ENCODE results near the gene TNNI3K. TPM values are rescaled to one million over a fixed set of nuclear protein-coding genes. Genes with fewer than 3 reads are reported as not detected.

TNNI3K gene
- total and polyA plus RNA-seq, 2 of the 8 experiments (the other 6 are each of a cell fraction or from before 2014, with no cell fraction given) = 0.41 to 0.48 TPM

- H3K27ac ChIP-seq (ENCODE audit: low read depth, low read length) = no peak overlapping the region
- no peak overlapping the region for H3K4ac ChIP-seq (replicated peaks; ENCODE audit: insufficient read length, low read depth, low read length)
- no peak for DNase-seq (ENCODE audit: low read depth in 1 of 2, low spot score in 2 of 2)
- H4K8ac ChIP-seq (ENCODE audit: extremely low read depth, insufficient read depth, low read length) = no peak overlapping the region
- POLR2A ChIA-PET (ENCODE audit: partially characterized antibody) = no interaction called here
- H2BK120ac ChIP-seq (replicated peaks; ENCODE audit: low read depth, low read length) = no peak overlapping the region
- no peak for FAIRE-seq
- H2BK15ac ChIP-seq (ENCODE audit: low read length) = no peak overlapping the region
- no peaks in the 10 kb centered on the region for H3K36me3 ChIP-seq (ENCODE audit: control insufficient read depth in 2 of 4, insufficient read depth in 4 of 4, low read length in 3 of 4)
- peaks cover 0 to 3% (median 0%) of the 10 kb centered on the region in 4 experiments; a peak in 1 of 7 replicates for H3K4me1 ChIP-seq (replicated peaks in 1 of 4; ENCODE audit: control insufficient read depth in 3 of 4, insufficient read depth in 4 of 4, low read length in 3 of 4)
- no peak overlapping the region for H3K23ac ChIP-seq (ENCODE audit: insufficient read length)
- no peak overlapping the region for H3K18ac ChIP-seq (ENCODE audit: extremely low read depth, low read length)
- no peak overlapping the region for H3K56ac ChIP-seq (replicated peaks; ENCODE audit: insufficient read length, low read depth, low read length)
- no peak overlapping the region for H2BK20ac ChIP-seq (ENCODE audit: low read length)
- H3K27me3 ChIP-seq (replicated peaks in 1 of 4; ENCODE audit: control insufficient read depth in 3 of 4, extremely low read depth in 1 of 4, insufficient read depth in 3 of 4, low read length in 3 of 4) = no peaks in the 10 kb centered on the region
- peaks cover 3% of the 10 kb centered on the region; the same call in 1 of the 2 replicates for H3K23me2 ChIP-seq (ENCODE audit: low read depth, low read length)
- no peaks in the 10 kb centered on the region for H3K79me1 ChIP-seq (ENCODE audit: low read depth, low read length)
- no peak overlapping the region for H2BK5ac ChIP-seq (ENCODE audit: low read depth, low read length)
- H4K5ac ChIP-seq (ENCODE audit: insufficient read length, low read depth, low read length) = no peak overlapping the region
- H4K20me1 ChIP-seq (replicated peaks in 1 of 2; ENCODE audit: control insufficient read depth in 1 of 2, insufficient read depth in 2 of 2, low read length in 2 of 2) = peaks cover 0 to 1% of the 10 kb centered on the region in 2 experiments
- no peak overlapping the region for H4K91ac ChIP-seq (replicated peaks; ENCODE audit: insufficient read length, low read length)
- H2AFZ ChIP-seq (ENCODE audit: low read length) = no peak overlapping the region
- H3K9ac ChIP-seq (replicated peaks in 1 of 4; ENCODE audit: extremely low read depth in 1 of 4, low read depth in 3 of 4, low read length in 3 of 4) = no peak overlapping the region
- H3K4me2 ChIP-seq (ENCODE audit: insufficient read depth in 1 of 2, low read depth in 2 of 2, low read length in 2 of 2) = no peak overlapping the region
- H3K14ac ChIP-seq (ENCODE audit: insufficient read length) = no peak overlapping the region
- H2AK5ac ChIP-seq (ENCODE audit: low read depth, low read length) = no peak overlapping the region
- CTCF ChIA-PET (ENCODE audit: partially characterized antibody) = interaction anchor here (1.6 to 7.0 kb wide), 2 partner anchors 7 to 9 kb away, joined by 4 to 66 read pairs; no protein-coding TSS in a partner anchor
- H2BK12ac ChIP-seq (ENCODE audit: low read depth, low read length) = no peak overlapping the region
- H3K4me3 ChIP-seq (ENCODE audit: extremely low read depth in 1 of 4, insufficient read depth in 2 of 4, low read depth in 3 of 4, low read length in 4 of 4) = no peak overlapping the region
- no peaks in the 10 kb centered on the region for H3K9me3 ChIP-seq (ENCODE audit: insufficient read depth in 2 of 2, low read depth in 1 of 2, low read length in 1 of 2)
- H3K79me2 ChIP-seq (ENCODE audit: control insufficient read depth in 1 of 2, insufficient read depth in 2 of 2, low read length in 2 of 2) = no peaks in the 10 kb centered on the region
- no peak for TF ChIP-seq CHD7 (IDR thresholded peaks at IDR 0.05; ENCODE audit: insufficient replicate concordance, low read length)
Measured at GRCh38 chr1:74496669-74497068, 261.5 kb downstream of the TNNI3K start.

Measured in H1 (cell line).